ENCODE results near the gene ADCY9.

GRCh38 chr16:4109250-4109736 is 6.9 kb downstream of the ADCY9 start:
- TF ChIP-seq, protein P1, sequence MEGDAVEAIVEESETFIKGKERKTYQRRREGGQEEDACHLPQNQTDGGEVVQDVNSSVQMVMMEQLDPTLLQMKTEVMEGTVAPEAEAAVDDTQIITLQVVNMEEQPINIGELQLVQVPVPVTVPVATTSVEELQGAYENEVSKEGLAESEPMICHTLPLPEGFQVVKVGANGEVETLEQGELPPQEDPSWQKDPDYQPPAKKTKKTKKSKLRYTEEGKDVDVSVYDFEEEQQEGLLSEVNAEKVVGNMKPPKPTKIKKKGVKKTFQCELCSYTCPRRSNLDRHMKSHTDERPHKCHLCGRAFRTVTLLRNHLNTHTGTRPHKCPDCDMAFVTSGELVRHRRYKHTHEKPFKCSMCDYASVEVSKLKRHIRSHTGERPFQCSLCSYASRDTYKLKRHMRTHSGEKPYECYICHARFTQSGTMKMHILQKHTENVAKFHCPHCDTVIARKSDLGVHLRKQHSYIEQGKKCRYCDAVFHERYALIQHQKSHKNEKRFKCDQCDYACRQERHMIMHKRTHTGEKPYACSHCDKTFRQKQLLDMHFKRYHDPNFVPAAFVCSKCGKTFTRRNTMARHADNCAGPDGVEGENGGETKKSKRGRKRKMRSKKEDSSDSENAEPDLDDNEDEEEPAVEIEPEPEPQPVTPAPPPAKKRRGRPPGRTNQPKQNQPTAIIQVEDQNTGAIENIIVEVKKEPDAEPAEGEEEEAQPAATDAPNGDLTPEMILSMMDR (IDR thresholded peaks at IDR 0.05; ENCODE audit: insufficient read depth, low read depth, low read length), result no peak
- TF ChIP-seq EZH2 (IDR thresholded peaks at IDR 0.05; ENCODE audit: insufficient read depth, low read length), result no peak

Measured in astrocyte (in vitro differentiated cells and primary cell).